Spleen (tissue), 11 donors: Measurements from ENCODE around the gene PPM1E. TPM values are rescaled to one million over a fixed set of nuclear protein-coding genes. Genes with fewer than 3 reads are reported as not detected.

Source experiments
- DNase-seq: peaks from one replicate; pipeline ENCODE4 v3.0.0-alpha.2; 2020
- H3K27ac ChIP-seq, 8 donors: fragments of 200-600 bp; sonication (generic) in 7 of 8; 1 replicate in 4 of 8; 2 replicates in 4 of 8; pipeline versions ENCODE4 v1.5.0 to v1.8.0; 2016 to 2021; ENCODE audit warnings: inconsistent platforms in 4 of 8, mild to moderate bottlenecking in 4 of 8, moderate library complexity in 1 of 8
- H3K27me3 ChIP-seq, 7 donors: fragments of 200-600 bp; sonication (generic) in 6 of 7; replicated peaks in 1 of 7; 1 replicate in 4 of 7; 2 replicates in 3 of 7; pipeline versions ENCODE4 v1.5.0 to v1.8.0; 2016 to 2021; ENCODE audit warnings: inconsistent platforms in 3 of 7, mild to moderate bottlenecking in 1 of 7
- H3K36me3 ChIP-seq, 6 donors: fragments of 200-600 bp; sonication (generic) in 5 of 6; 1 replicate in 4 of 6; 2 replicates in 2 of 6; pipeline versions ENCODE4 v1.5.0 to v1.8.0; 2016 to 2021; ENCODE audit warnings: inconsistent platforms in 2 of 6
- H3K4me1 ChIP-seq, 6 donors: fragments of 200-600 bp; sonication (generic) in 5 of 6; 1 replicate in 3 of 6; 2 replicates in 3 of 6; pipeline versions ENCODE4 v1.5.0 to v1.8.0; 2016 to 2021; ENCODE audit warnings: inconsistent platforms in 3 of 6
- H3K4me3 ChIP-seq, 8 donors: fragments of 200-600 bp; sonication (generic) in 7 of 8; 1 replicate in 4 of 8; 2 replicates in 4 of 8; pipeline versions ENCODE4 v1.5.0 to v1.8.0; 2016 to 2021; ENCODE audit warnings: inconsistent platforms in 4 of 8, mild to moderate bottlenecking in 4 of 8, moderate library complexity in 2 of 8
- H3K9me3 ChIP-seq, 8 donors: fragments of 200-600 bp; sonication (generic) in 7 of 8; 1 replicate in 4 of 8; 2 replicates in 4 of 8; pipeline versions ENCODE4 v1.5.0 to v1.8.0; 2016 to 2021; ENCODE audit warnings: inconsistent platforms in 4 of 8
- POLR2A ChIP-seq, 3 donors: fragments of 450-650 bp; IDR thresholded peaks; one replicate each; pipeline ENCODE4 v1.5.1; 2017; ENCODE audit warnings: antibody characterized with exemption in 3 of 3, mild to moderate bottlenecking in 1 of 3
- POLR2AphosphoS5 ChIP-seq, 3 donors: sonication (generic); formaldehyde crosslinking; IDR thresholded peaks; one replicate each; pipeline ENCODE4 v1.5.1; 2017; ENCODE audit warnings: antibody characterized with exemption in 3 of 3
- WGBS, 5 donors: extraction: QIAGEN DNeasy Blood & Tissue Kit in 3 of 5; methylation state at CpG; one replicate each; pipeline versions ENCODE4 v1.1.5 to v1.1.7; 2013 to 2018; 5-methylcytosine and 5-hydroxymethylcytosine counted together
- intact Hi-C: fragments of 100-400 bp; cut with DNase I; formaldehyde crosslinking; loops from one replicate; pipeline ENCODE4 v1.15.0; 2023; ENCODE audit warnings: low total_unique reads
- polyA plus RNA-seq, 3 donors: library from polyadenylated mRNA; stranded (reverse); fragments of 200-250 nt; gene quantifications; one replicate each; pipeline ENCODE4 v1.2.1, GENCODE V29; 2013
- total RNA-seq, 7 donors: library from RNA; depleted of rRNA in 3 of 7; stranded (reverse); fragments of >200 nt in 3 of 7; fragmentation: NEBNext Ultra II Directional in 4 of 7; extraction: Animal tissue kit (Norgen Biotek cat#: 25700) in 4 of 7; gene quantifications; one replicate each; pipeline versions ENCODE4 v1.1.0 to v1.2.1, GENCODE V29; 2016 to 2021
- TF ChIP-seq, protein P1 (sequence below), 11 experiments: fragments of 200-600 bp in 7 of 11; fragments of 450-650 bp in 4 of 11; sonication (generic) in 4 of 11; IDR thresholded peaks in 8 of 11; conservative IDR thresholded peaks in 3 of 11; 1 replicate in 7 of 11; 2 replicates in 4 of 11; pipeline versions ENCODE4 v1.4.0 to v1.8.0; 2016 to 2021; ENCODE audit warnings: antibody characterized with exemption in 11 of 11, inconsistent platforms in 4 of 11, mild to moderate bottlenecking in 1 of 11
- donor health status: healthy with polysubstance abuse.
- donor health status: DM: no; HTN: no; CAD: no; lungs with moderate emphysema.
- donor health status: DM: no; HTN: no; CAD: no.
- donor health status: Bipolar disorder and iron deficiency.
- donor health status: healthy.
- donor health status: DM: no; HTN: no; CAD: no.
- donor health status: DM: yes; HTN: yes; CAD: no.

Gene PPM1E
- total and polyA plus RNA-seq, 10 donors: 0.04 to 0.79 (median 0.48) TPM

DNA sequence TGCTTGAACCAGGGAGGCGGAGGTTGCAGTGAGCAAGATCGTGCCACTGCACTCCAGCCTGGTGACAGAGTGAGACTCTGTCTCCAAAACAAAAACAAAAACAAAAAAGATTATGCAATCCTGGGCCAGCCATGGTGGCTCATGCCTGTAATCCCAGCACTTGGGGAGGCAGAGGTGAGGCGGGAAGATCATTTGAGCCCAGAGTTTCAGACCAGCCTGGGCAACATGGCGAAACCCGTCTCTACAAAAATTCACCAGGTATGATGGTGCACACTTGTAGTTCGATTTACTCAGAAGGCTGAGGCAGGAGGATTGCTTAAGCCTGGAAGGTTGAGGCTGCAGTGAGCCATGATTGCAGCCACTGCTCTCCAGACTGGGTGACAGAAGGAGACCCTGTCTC, 109.6 kb downstream of the PPM1E start:
- H3K36me3 ChIP-seq: no peaks in the 10 kb centered on the region

GRCh38 chr17:58870747-58871146, 115.1 kb downstream of the PPM1E start:
- DNase-seq: no peak
- H3K27ac ChIP-seq: no peak overlapping the region
- intact Hi-C loops: no loop called here
- no peak overlapping the region for H3K4me3 ChIP-seq
- no peaks in the 10 kb centered on the region for H3K9me3 ChIP-seq
- no peak for TF ChIP-seq POLR2AphosphoS5 (IDR thresholded peaks at IDR 0.05)
- TF ChIP-seq, protein P1, sequence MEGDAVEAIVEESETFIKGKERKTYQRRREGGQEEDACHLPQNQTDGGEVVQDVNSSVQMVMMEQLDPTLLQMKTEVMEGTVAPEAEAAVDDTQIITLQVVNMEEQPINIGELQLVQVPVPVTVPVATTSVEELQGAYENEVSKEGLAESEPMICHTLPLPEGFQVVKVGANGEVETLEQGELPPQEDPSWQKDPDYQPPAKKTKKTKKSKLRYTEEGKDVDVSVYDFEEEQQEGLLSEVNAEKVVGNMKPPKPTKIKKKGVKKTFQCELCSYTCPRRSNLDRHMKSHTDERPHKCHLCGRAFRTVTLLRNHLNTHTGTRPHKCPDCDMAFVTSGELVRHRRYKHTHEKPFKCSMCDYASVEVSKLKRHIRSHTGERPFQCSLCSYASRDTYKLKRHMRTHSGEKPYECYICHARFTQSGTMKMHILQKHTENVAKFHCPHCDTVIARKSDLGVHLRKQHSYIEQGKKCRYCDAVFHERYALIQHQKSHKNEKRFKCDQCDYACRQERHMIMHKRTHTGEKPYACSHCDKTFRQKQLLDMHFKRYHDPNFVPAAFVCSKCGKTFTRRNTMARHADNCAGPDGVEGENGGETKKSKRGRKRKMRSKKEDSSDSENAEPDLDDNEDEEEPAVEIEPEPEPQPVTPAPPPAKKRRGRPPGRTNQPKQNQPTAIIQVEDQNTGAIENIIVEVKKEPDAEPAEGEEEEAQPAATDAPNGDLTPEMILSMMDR (IDR thresholded peaks at IDR 0.05 in 8 of 11, conservative IDR thresholded peaks at IDR 0.05 in 3 of 11): no peak
- no peak for TF ChIP-seq POLR2A (IDR thresholded peaks at IDR 0.05)
- WGBS, 5 donors: 86 to 93% (median 91%) methylated on average over 4 of the region's 4 CpGs
- H3K4me1 ChIP-seq: no peaks in the 10 kb centered on the region
- no peaks in the 10 kb centered on the region for H3K36me3 ChIP-seq
- no peaks in the 10 kb centered on the region for H3K27me3 ChIP-seq

More for the DNA sequence above, 109.6 kb downstream of the PPM1E start:
- Histone ChIP-seq H3K4me1 (no peaks in the 10 kb centered on the region), H3K27ac (no peak overlapping the region), H3K4me3 (no peak overlapping the region), H3K27me3 (no peaks in the 10 kb centered on the region), H3K9me3 (peaks cover 0 to 8% (median 3%) of the 10 kb centered on the region in 8 donors)
- no peak for DNase-seq
- TF ChIP-seq POLR2A (IDR thresholded peaks at IDR 0.05) (no peak), POLR2AphosphoS5 (IDR thresholded peaks at IDR 0.05) (no peak)
- TF ChIP-seq, protein P1 (IDR thresholded peaks at IDR 0.05 in 8 of 11, conservative IDR thresholded peaks at IDR 0.05 in 3 of 11): no peak
- intact Hi-C loops: no loop called here
- 87 to 94% (median 91%) methylated on average over 6 of the region's 6 CpGs for WGBS, 5 donors

DNA sequence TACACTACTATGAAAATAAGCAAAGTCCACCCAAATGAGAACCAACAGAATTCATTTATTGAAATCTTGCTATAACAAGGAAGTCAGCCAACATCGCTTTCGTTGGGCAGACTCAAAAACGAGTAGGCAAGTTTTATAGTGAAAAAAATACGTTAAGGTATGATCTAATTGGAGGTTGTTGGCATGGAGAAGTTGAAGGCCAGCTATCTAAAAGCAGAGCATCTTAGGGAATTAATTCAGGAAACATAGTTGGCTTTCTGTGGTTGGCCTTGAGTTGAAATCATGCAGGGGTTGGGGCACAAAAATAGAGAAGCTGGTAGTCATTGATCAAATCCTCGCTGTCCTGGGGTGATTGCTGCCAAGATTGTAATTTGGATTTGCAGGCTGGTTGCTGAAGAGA, 118.3 kb downstream of the PPM1E start:
- no peaks in the 10 kb centered on the region for H3K9me3 ChIP-seq
- H3K4me1 ChIP-seq: no peaks in the 10 kb centered on the region
- H3K4me3 ChIP-seq: no peak overlapping the region
- no peaks in the 10 kb centered on the region for H3K36me3 ChIP-seq
- intact Hi-C loops: no loop called here
- WGBS, 5 donors: 49 to 75% (median 56%) methylated on average over 5 of the region's 5 CpGs
- TF ChIP-seq, protein P1 (IDR thresholded peaks at IDR 0.05 in 8 of 11, conservative IDR thresholded peaks at IDR 0.05 in 3 of 11): no peak
- TF ChIP-seq POLR2A (IDR thresholded peaks at IDR 0.05) (no peak), POLR2AphosphoS5 (IDR thresholded peaks at IDR 0.05) (no peak)
- H3K27ac ChIP-seq: no peak overlapping the region
- DNase-seq: no peak
- no peaks in the 10 kb centered on the region for H3K27me3 ChIP-seq

- no peak overlapping the region for H3K4me3 ChIP-seq
- H3K9me3 ChIP-seq: no peaks in the 10 kb centered on the region
- H3K27me3 ChIP-seq: no peaks in the 10 kb centered on the region
- H3K36me3 ChIP-seq: no peaks in the 10 kb centered on the region
- DNase-seq: no peak
- H3K4me1 ChIP-seq: no peaks in the 10 kb centered on the region
- intact Hi-C loops: no loop called here
- TF ChIP-seq, protein P1 (IDR thresholded peaks at IDR 0.05 in 8 of 11, conservative IDR thresholded peaks at IDR 0.05 in 3 of 11): no peak
- no peak for TF ChIP-seq POLR2AphosphoS5 (IDR thresholded peaks at IDR 0.05)
- TF ChIP-seq POLR2A (IDR thresholded peaks at IDR 0.05): no peak
- H3K27ac ChIP-seq: no peak overlapping the region
These were observed 119.6 kb downstream of the PPM1E start for GRCh38 chr17:58875261-58875660.
